HEK293T (cell line): ENCODE data around the gene BCAR1.

Experiments used
- ARNT ChIP-seq: fragments of 450-650 bp; IDR thresholded peaks from 2 replicates; pipeline ENCODE4 v1.6.1; 2017; ENCODE audit warnings: mild to moderate bottlenecking
- BHLHE40 ChIP-seq: fragments of 450-650 bp; IDR thresholded peaks from 2 replicates; pipeline ENCODE4 v1.6.1; 2016; ENCODE audit warnings: mild to moderate bottlenecking, moderate library complexity, borderline replicate concordance
- CTBP1 ChIP-seq: fragments of 450-650 bp; IDR thresholded peaks from 2 replicates; pipeline ENCODE4 v1.6.1; 2016; ENCODE audit warnings: borderline replicate concordance
- FOXA1 ChIP-seq: fragments of 450-650 bp; IDR thresholded peaks from 2 replicates; pipeline ENCODE4 v1.6.1; 2016; ENCODE audit warnings: mild to moderate bottlenecking
- FOXM1 ChIP-seq: fragments of 450-650 bp; IDR thresholded peaks from 2 replicates; pipeline ENCODE4 v1.6.1; 2017; ENCODE audit warnings: mild to moderate bottlenecking, borderline replicate concordance
- HDGF ChIP-seq: fragments of 450-650 bp; IDR thresholded peaks from 2 replicates; pipeline ENCODE4 v1.6.1; 2017; ENCODE audit warnings: antibody characterized with exemption, borderline replicate concordance
- L3MBTL2 ChIP-seq: fragments of 450-650 bp; conservative IDR thresholded peaks from 2 replicates; pipeline ENCODE4 v1.6.1; 2016; ENCODE audit warnings: mild to moderate bottlenecking
- LEF1 ChIP-seq: fragments of 450-650 bp; IDR thresholded peaks from 2 replicates; pipeline ENCODE4 v1.6.1; 2017; ENCODE audit warnings: mild to moderate bottlenecking, borderline replicate concordance
- NFRKB ChIP-seq: fragments of 450-650 bp; IDR thresholded peaks from 2 replicates; pipeline ENCODE4 v1.6.1; 2016; ENCODE audit warnings: mild to moderate bottlenecking, moderate library complexity
- PKNOX1 ChIP-seq: fragments of 450-650 bp; IDR thresholded peaks from 2 replicates; pipeline ENCODE4 v1.6.1; 2016
- SP1 ChIP-seq: fragments of 450-650 bp; IDR thresholded peaks from 2 replicates; pipeline ENCODE4 v1.6.1; 2017
- SUZ12 ChIP-seq: fragments of 450-650 bp; IDR thresholded peaks from 2 replicates; pipeline ENCODE4 v1.6.1; 2016; ENCODE audit warnings: mild to moderate bottlenecking
- TARDBP ChIP-seq: fragments of 450-650 bp; IDR thresholded peaks from 2 replicates; pipeline ENCODE4 v1.6.1; 2016
- ZNF384 ChIP-seq: fragments of 450-650 bp; IDR thresholded peaks from 2 replicates; pipeline ENCODE4 v1.6.1; 2016

- no peak for TF ChIP-seq FOXM1
- no peak for TF ChIP-seq NFRKB
- TF ChIP-seq SP1: no peak
- no peak for TF ChIP-seq L3MBTL2
- TF ChIP-seq HDGF: no peak
- TF ChIP-seq BHLHE40: no peak
- TF ChIP-seq ZNF384: no peak
- TF ChIP-seq CTBP1: no peak
- TF ChIP-seq ARNT: no peak
- TF ChIP-seq FOXA1: no peak
- TF ChIP-seq TARDBP: no peak
- TF ChIP-seq SUZ12: no peak
- TF ChIP-seq LEF1: no peak
- no peak for TF ChIP-seq PKNOX1
Observed at GRCh38 chr16:75267631-75268264, 16.3 kb upstream of the BCAR1 start.
